Caco-2 (cell line): Measurements from ENCODE around the gene LDLRAD3. TPM values are rescaled to one million over a fixed set of nuclear protein-coding genes. Genes with fewer than 3 reads are reported as not detected.

Source experiments
- BruUV-seq: library from RNA; stranded (reverse); fragments of 400-500 nt; replicated peaks from 2 replicates; lab custom pipeline; 2021; lab: Mats Ljungman, UMichigan
- CTCF ChIA-PET: fragments of 300-600 bp; sonication (Branson Sonifier 250); formaldehyde crosslinking; loops from one replicate; lab custom pipeline; 2022; ENCODE audit warnings: antibody characterized with exemption; lab: Charles Lee
- POLR2A ChIA-PET: fragments of 300-600 bp; sonication (Branson Sonifier 250); formaldehyde crosslinking; loops from one replicate; lab custom pipeline; 2022; ENCODE audit warnings: antibody characterized with exemption; lab: Charles Lee
- DNase-seq, 2 experiments: peaks; one replicate each; pipeline versions ENCODE4 v3.0.0 to v3.0.0-alpha.2; 2020 to 2022
- H3K27me3 ChIP-seq: replicated peaks from 2 replicates; pipeline ENCODE4 v1.6.0; 2011; ENCODE audit warnings: low read length; ENCODE audit not compliant: control insufficient read depth, insufficient read depth
- H3K36me3 ChIP-seq: 2 replicates; pipeline ENCODE4 v1.5.1; 2011; ENCODE audit warnings: low read length; ENCODE audit not compliant: control insufficient read depth, insufficient read depth
- H3K4me1 ChIP-seq: fragments of 250-450 bp; sonication (Bioruptor Pico); 2 replicates; pipeline ENCODE4 v1.5.1; 2020; ENCODE audit warnings: mild to moderate bottlenecking
- H3K4me3 ChIP-seq: 2 replicates; pipeline ENCODE4 v1.5.1; 2011; ENCODE audit warnings: low read depth, mild to moderate bottlenecking, control low read depth, low read length
- H3K9me3 ChIP-seq: fragments of 250-450 bp; sonication (Bioruptor Pico); 2 replicates; pipeline ENCODE4 v1.5.1; 2020; ENCODE audit warnings: mild to moderate bottlenecking, moderate library complexity
- H3K27ac Mint-ChIP-seq: one replicate; pipeline ENCODE4 v1.8.0; 2022; ENCODE audit warnings: mixed read lengths; ENCODE audit not compliant: unreplicated experiment
- H3K27me3 Mint-ChIP-seq: one replicate; pipeline ENCODE4 v1.8.0; 2022; ENCODE audit warnings: mixed read lengths; ENCODE audit not compliant: insufficient read depth, unreplicated experiment
- H3K36me3 Mint-ChIP-seq: one replicate; pipeline ENCODE4 v1.8.0; 2022; ENCODE audit warnings: mild to moderate bottlenecking, mixed read lengths; ENCODE audit not compliant: insufficient read depth, unreplicated experiment
- H3K4me1 Mint-ChIP-seq: one replicate; pipeline ENCODE4 v1.8.0; 2022; ENCODE audit warnings: low read depth, mixed read lengths; ENCODE audit not compliant: unreplicated experiment
- H3K4me3 Mint-ChIP-seq: one replicate; pipeline ENCODE4 v1.8.0; 2022; ENCODE audit warnings: mild to moderate bottlenecking, moderate library complexity, mixed read lengths; ENCODE audit not compliant: unreplicated experiment
- H3K9me3 Mint-ChIP-seq: one replicate; pipeline ENCODE4 v1.8.0; 2022; ENCODE audit warnings: mixed read lengths; ENCODE audit not compliant: unreplicated experiment
- intact Hi-C: fragments of 100-400 bp; cut with micrococcal nuclease; formaldehyde crosslinking; loops from one replicate; pipeline ENCODE4 v1.10.0; 2022; ENCODE audit not compliant: unreplicated experiment
- total RNA-seq: library from RNA; stranded (reverse); gene quantifications from 2 replicates; pipeline ENCODE4 v1.2.3, GENCODE V29; 2022
- TF ChIP-seq, protein P1 (sequence below), 2 experiments: fragments of 200-600 bp in 1 of 2; IDR thresholded peaks; 1 replicate in 1 of 2; 2 replicates in 1 of 2; pipeline versions ENCODE4 v1.5.1 to v1.8.0; 2011 to 2022; ENCODE audit warnings: antibody characterized with exemption in 1 of 2, control low read depth in 1 of 2, inconsistent platforms in 1 of 2, low read depth in 1 of 2, low read length in 1 of 2, mild to moderate bottlenecking in 1 of 2, moderate library complexity in 1 of 2; ENCODE audit not compliant: insufficient read depth in 1 of 2, severe bottlenecking in 1 of 2, unreplicated experiment in 1 of 2

LDLRAD3 gene
- total RNA-seq, 1 experiment from 2014 or later, result 9.9 TPM

DNA sequence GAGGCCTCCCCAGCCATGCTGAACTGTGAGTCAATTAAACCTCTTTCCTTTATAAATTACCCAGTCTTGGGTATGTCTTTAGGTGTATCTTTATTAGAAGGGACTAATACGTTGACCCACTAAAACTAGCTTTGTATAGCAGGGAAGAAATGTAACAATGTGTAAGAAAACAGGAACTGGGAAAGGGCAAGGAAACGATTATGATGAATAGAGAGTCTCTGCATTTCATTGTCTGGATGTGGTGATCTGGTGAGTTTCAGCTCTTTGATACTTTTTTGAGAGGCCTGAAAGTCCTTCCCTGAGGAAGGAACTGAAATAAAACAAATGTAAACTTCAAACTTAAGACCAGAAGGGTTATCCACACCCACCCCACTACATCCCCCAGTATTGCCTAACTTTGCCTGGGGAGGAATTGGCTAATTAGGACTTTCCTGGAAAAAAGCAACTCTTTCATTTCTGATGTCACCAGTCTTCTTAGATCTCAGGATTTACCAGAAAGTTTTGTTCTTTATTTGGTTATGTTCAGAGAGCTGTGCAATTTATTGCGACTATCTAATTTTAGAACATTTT is 119.0 kb downstream of the LDLRAD3 start:
- no peak overlapping the region for H3K27ac Mint-ChIP-seq
- no TSS peak for BruUV-seq
- no peaks in the 10 kb centered on the region for H3K27me3 ChIP-seq
- H3K9me3 Mint-ChIP-seq, result peaks cover 17% of the 10 kb centered on the region
- H3K36me3 ChIP-seq, result no peaks in the 10 kb centered on the region
- H3K4me3 ChIP-seq, result no peak overlapping the region
- H3K27me3 Mint-ChIP-seq, result no peaks in the 10 kb centered on the region
- H3K36me3 Mint-ChIP-seq, result no peaks in the 10 kb centered on the region
- ChIA-PET POLR2A (no interaction called here), CTCF (no interaction called here)
- intact Hi-C loops, result no loop called here
- no peaks in the 10 kb centered on the region for H3K4me1 ChIP-seq
- no peaks in the 10 kb centered on the region for H3K4me1 Mint-ChIP-seq
- peaks cover 12% of the 10 kb centered on the region for H3K9me3 ChIP-seq
- TF ChIP-seq, protein P1, sequence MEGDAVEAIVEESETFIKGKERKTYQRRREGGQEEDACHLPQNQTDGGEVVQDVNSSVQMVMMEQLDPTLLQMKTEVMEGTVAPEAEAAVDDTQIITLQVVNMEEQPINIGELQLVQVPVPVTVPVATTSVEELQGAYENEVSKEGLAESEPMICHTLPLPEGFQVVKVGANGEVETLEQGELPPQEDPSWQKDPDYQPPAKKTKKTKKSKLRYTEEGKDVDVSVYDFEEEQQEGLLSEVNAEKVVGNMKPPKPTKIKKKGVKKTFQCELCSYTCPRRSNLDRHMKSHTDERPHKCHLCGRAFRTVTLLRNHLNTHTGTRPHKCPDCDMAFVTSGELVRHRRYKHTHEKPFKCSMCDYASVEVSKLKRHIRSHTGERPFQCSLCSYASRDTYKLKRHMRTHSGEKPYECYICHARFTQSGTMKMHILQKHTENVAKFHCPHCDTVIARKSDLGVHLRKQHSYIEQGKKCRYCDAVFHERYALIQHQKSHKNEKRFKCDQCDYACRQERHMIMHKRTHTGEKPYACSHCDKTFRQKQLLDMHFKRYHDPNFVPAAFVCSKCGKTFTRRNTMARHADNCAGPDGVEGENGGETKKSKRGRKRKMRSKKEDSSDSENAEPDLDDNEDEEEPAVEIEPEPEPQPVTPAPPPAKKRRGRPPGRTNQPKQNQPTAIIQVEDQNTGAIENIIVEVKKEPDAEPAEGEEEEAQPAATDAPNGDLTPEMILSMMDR (IDR thresholded peaks at IDR 0.05; ENCODE audit: insufficient read depth in 1 of 2, low read depth in 1 of 2, low read length in 1 of 2, severe bottlenecking in 1 of 2, unreplicated experiment in 1 of 2), result no peak
- no peak overlapping the region for H3K4me3 Mint-ChIP-seq
- DNase-seq, result no peak

GRCh38 chr11:36065436-36065835 is 121.6 kb downstream of the LDLRAD3 start:
- H3K4me1 ChIP-seq, result no peaks in the 10 kb centered on the region
- Mint-ChIP-seq H3K4me1 (no peaks in the 10 kb centered on the region), H3K9me3 (peaks cover 17% of the 10 kb centered on the region), H3K27me3 (no peaks in the 10 kb centered on the region), H3K27ac (no peak overlapping the region), H3K36me3 (no peaks in the 10 kb centered on the region), H3K4me3 (no peak overlapping the region)
- H3K9me3 ChIP-seq, result peaks cover 12% of the 10 kb centered on the region
- no peak for DNase-seq
- intact Hi-C loops, result no loop called here
- H3K36me3 ChIP-seq, result no peaks in the 10 kb centered on the region
- no peaks in the 10 kb centered on the region for H3K27me3 ChIP-seq
- BruUV-seq, result no TSS peak
- ChIA-PET CTCF (no interaction called here), POLR2A (no interaction called here)
- TF ChIP-seq, protein P1 (IDR thresholded peaks at IDR 0.05; ENCODE audit: insufficient read depth in 1 of 2, low read depth in 1 of 2, low read length in 1 of 2, severe bottlenecking in 1 of 2, unreplicated experiment in 1 of 2), result no peak
- no peak overlapping the region for H3K4me3 ChIP-seq

DNA sequence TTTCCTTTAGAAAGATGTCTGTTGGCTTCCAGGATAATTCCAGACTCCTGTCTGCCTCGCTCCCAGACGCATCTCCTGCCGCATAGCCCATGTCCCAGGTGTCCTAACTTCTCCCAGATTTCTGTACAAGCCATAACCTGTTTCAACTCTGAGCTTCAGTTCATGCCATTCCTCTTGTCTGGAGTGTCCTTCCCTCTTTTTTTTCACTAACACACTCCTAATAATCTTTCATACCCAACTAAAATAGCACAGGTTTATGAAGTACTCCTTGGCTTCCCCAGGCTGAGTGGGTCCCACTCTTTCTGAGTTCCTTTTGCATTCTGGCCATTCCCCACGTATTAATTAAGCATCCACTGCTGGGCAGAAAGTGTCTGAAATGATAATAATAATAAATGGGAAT is 123.0 kb downstream of the LDLRAD3 start:
- H3K27ac Mint-ChIP-seq, result no peak overlapping the region

More for the DNA sequence above, 123.0 kb downstream of the LDLRAD3 start:
- Mint-ChIP-seq H3K27me3 (no peaks in the 10 kb centered on the region), H3K4me1 (no peaks in the 10 kb centered on the region), H3K4me3 (no peak overlapping the region), H3K9me3 (peaks cover 17% of the 10 kb centered on the region), H3K36me3 (no peaks in the 10 kb centered on the region)
- POLR2A ChIA-PET, result no interaction called here
- TF ChIP-seq, protein P1 (IDR thresholded peaks at IDR 0.05; ENCODE audit: insufficient read depth in 1 of 2, low read depth in 1 of 2, low read length in 1 of 2, severe bottlenecking in 1 of 2, unreplicated experiment in 1 of 2), result no peak
- no peak for DNase-seq
- Histone ChIP-seq H3K9me3 (peaks cover 12% of the 10 kb centered on the region), H3K36me3 (no peaks in the 10 kb centered on the region), H3K4me3 (no peak overlapping the region), H3K4me1 (no peaks in the 10 kb centered on the region), H3K27me3 (no peaks in the 10 kb centered on the region)
- BruUV-seq, result no TSS peak
- CTCF ChIA-PET, result no interaction called here
- intact Hi-C loops, result no loop called here
